Keratinocyte (primary cell): ENCODE data around the gene WNT1. TPM values are rescaled to one million over a fixed set of nuclear protein-coding genes. Genes with fewer than 3 reads are reported as not detected.

Experiments used
- DNase-seq: peaks from one replicate; pipeline ENCODE4 v3.0.0-alpha.2; 2011; ENCODE audit warnings: low read depth, missing footprints, low spot score
- FAIRE-seq: peaks from 2 replicates; lab custom pipeline; 2011; peaks lifted over from hg19 to GRCh38; lab: Jason Lieb, UNC
- H2AFZ ChIP-seq: 2 replicates; pipeline ENCODE4 v1.6.0; 2012; ENCODE audit warnings: low read length, control low read depth, inconsistent platforms; ENCODE audit not compliant: control insufficient read depth
- H3K27ac ChIP-seq: 2 replicates; pipeline ENCODE4 v1.5.1; 2011; ENCODE audit warnings: low read length; ENCODE audit not compliant: control insufficient read depth, insufficient read depth
- H3K27me3 ChIP-seq: 3 replicates; pipeline ENCODE4 v1.6.0; 2011; ENCODE audit warnings: low read length; ENCODE audit not compliant: control insufficient read depth, insufficient read depth; ENCODE audit errors: extremely low read depth
- H3K36me3 ChIP-seq, 2 experiments: 2 replicates in 1 of 2; 3 replicates in 1 of 2; pipeline ENCODE4 v1.5.1; 2011; ENCODE audit warnings: low read length in 2 of 2, mild to moderate bottlenecking in 1 of 2; ENCODE audit not compliant: control insufficient read depth in 2 of 2, insufficient read depth in 2 of 2; ENCODE audit errors: extremely low read depth in 1 of 2
- H3K4me1 ChIP-seq: 3 replicates; pipeline ENCODE4 v1.5.1; 2011; ENCODE audit warnings: low read length; ENCODE audit not compliant: control insufficient read depth, insufficient read depth; ENCODE audit errors: extremely low read depth
- H3K4me2 ChIP-seq: 3 replicates; pipeline ENCODE4 v1.6.0; 2011; ENCODE audit warnings: low read depth, low read length; ENCODE audit not compliant: control insufficient read depth, insufficient read depth; ENCODE audit errors: extremely low read depth
- H3K4me3 ChIP-seq, 3 experiments: fragments of 200-600 bp in 1 of 3; sonication (generic) in 1 of 3; 2 replicates in 2 of 3; 3 replicates in 1 of 3; pipeline ENCODE4 v1.5.1; 2011 to 2016; ENCODE audit warnings: low read length in 3 of 3, mild to moderate bottlenecking in 3 of 3, control low read depth in 2 of 3, inconsistent platforms in 1 of 3, low read depth in 1 of 3, mixed read lengths in 1 of 3, mixed run types in 1 of 3, moderate library complexity in 1 of 3; ENCODE audit not compliant: control insufficient read depth in 2 of 3, insufficient read depth in 2 of 3; ENCODE audit errors: extremely low read depth in 1 of 3
- H3K79me2 ChIP-seq: 2 replicates; pipeline ENCODE4 v1.6.0; 2012; ENCODE audit warnings: low read length; ENCODE audit not compliant: control insufficient read depth, insufficient read depth
- H3K9ac ChIP-seq: 3 replicates; pipeline ENCODE4 v1.6.0; 2011; ENCODE audit warnings: low read length; ENCODE audit not compliant: control insufficient read depth, insufficient read depth; ENCODE audit errors: extremely low read depth
- H3K9me1 ChIP-seq: 3 replicates; pipeline ENCODE4 v1.6.0; 2011; ENCODE audit warnings: low read length; ENCODE audit not compliant: control insufficient read depth, insufficient read depth; ENCODE audit errors: extremely low read depth
- H3K9me3 ChIP-seq: 2 replicates; pipeline ENCODE4 v1.5.1; 2012; ENCODE audit warnings: low read depth, low read length; ENCODE audit not compliant: control insufficient read depth
- H4K20me1 ChIP-seq: 3 replicates; pipeline ENCODE4 v1.6.0; 2011; ENCODE audit warnings: low read length; ENCODE audit not compliant: control insufficient read depth, insufficient read depth; ENCODE audit errors: extremely low read depth
- CTCF ChIP-seq, 3 experiments: IDR thresholded peaks in 1 of 3; conservative IDR thresholded peaks in 1 of 3; optimal IDR thresholded peaks in 1 of 3; 2 replicates in 2 of 3; 3 replicates in 1 of 3; pipeline versions ENCODE3 to v1.5.1; 2011; ENCODE audit warnings: low read length in 3 of 3, mild to moderate bottlenecking in 3 of 3, moderate library complexity in 2 of 3, control low read depth in 1 of 3, inconsistent platforms in 1 of 3; ENCODE audit not compliant: insufficient read depth in 2 of 3; ENCODE audit errors: extremely low read depth in 1 of 3
- EZH2 ChIP-seq: IDR thresholded peaks from one replicate; pipeline ENCODE4 v1.6.1; 2012; ENCODE audit warnings: inconsistent platforms, mild to moderate bottlenecking, low read length, moderate library complexity
- dilution Hi-C: fragments of 300-500 bp; cut with MboI; formaldehyde crosslinking; loops from one replicate; pipeline ENCODE4 v1.7.0; 2020; ENCODE audit warnings: low sequenced_read_pairs; ENCODE audit not compliant: extremely low pct_ligation_motif_present
- polyA plus RNA-seq, 5 experiments: library from polyadenylated mRNA; depleted of rRNA in 3 of 5; stranded (reverse) in 3 of 5; stranded (forward) in 1 of 5; unstranded in 1 of 5; fragments of >200 nt; gene quantifications; 1 replicate in 1 of 5; 2 replicates in 3 of 5; 3 replicates in 1 of 5; pipeline versions ENCODE4 v1.2.1 to v1.2.3, GENCODE V29; 2011 to 2012; ENCODE audit warnings: missing spikeins in 2 of 5, low read depth in 1 of 5, low replicate concordance in 1 of 5

Gene WNT1
- polyA plus RNA-seq, 1 donor (not counting 4 experiments of a cell fraction or from before 2014, with no cell fraction given) = not detected

GRCh38 chr12:48957141-48958048 is 20.7 kb upstream of the WNT1 start, which contains the start of gene ARF3:
Gene ARF3 (minus strand): TSS chr12:48957487. CDS start chr12:48941095, 16,392 bp downstream.
- peak within 1 kb of the TSS; percentile 82 to 95 (median 87) for H3K4me3 ChIP-seq
- peaks cover 47% of the 10 kb centered on the region for H3K79me2 ChIP-seq
- FAIRE-seq (no peak), DNase-seq (peak; percentile 79)
- peak within 1 kb of the TSS; percentile 87 for H3K9ac ChIP-seq
- peaks cover 9% of the 10 kb centered on the region for H4K20me1 ChIP-seq
- H2AFZ ChIP-seq = peak within 1 kb of the TSS; percentile 94
- H3K4me2 ChIP-seq = peak within 1 kb of the TSS; percentile 88
- no peaks in the 10 kb centered on the region for H3K27me3 ChIP-seq
- peak within 1 kb of the TSS; percentile 63 for H3K27ac ChIP-seq
- peaks cover 14 to 25% of the 10 kb centered on the region in 2 experiments for H3K36me3 ChIP-seq
- peak in 1 of 3 experiments; percentile 2 for TF ChIP-seq CTCF (optimal IDR thresholded peaks at IDR 0.05 in 1 of 3, IDR thresholded peaks at IDR 0.05 in 1 of 3, conservative IDR thresholded peaks at IDR 0.05 in 1 of 3; ENCODE audit: extremely low read depth in 1 of 3, insufficient read depth in 2 of 3, low read length in 3 of 3)
- TF ChIP-seq EZH2 = no peak
- H3K9me3 ChIP-seq = no peaks in the 10 kb centered on the region
- dilution Hi-C loops = no loop called here
- no peaks in the 10 kb centered on the region for H3K9me1 ChIP-seq
- H3K4me1 ChIP-seq = peaks cover 12% of the 10 kb centered on the region

GRCh38 chr12:48958049-48958388 is 20.1 kb upstream of the WNT1 start:
- no peaks in the 10 kb centered on the region for H3K27me3 ChIP-seq
- H3K9ac ChIP-seq = peak overlapping the region; percentile 87
- FAIRE-seq (no peak), DNase-seq (no peak)
- H2AFZ ChIP-seq = peak overlapping the region; percentile 94
- no peaks in the 10 kb centered on the region for H3K9me3 ChIP-seq
- H3K4me2 ChIP-seq = peak overlapping the region; percentile 88
- peaks cover 12% of the 10 kb centered on the region for H3K4me1 ChIP-seq
- dilution Hi-C loops = no loop called here
- H3K36me3 ChIP-seq = peaks cover 8 to 21% of the 10 kb centered on the region in 2 experiments
- H3K9me1 ChIP-seq = no peaks in the 10 kb centered on the region
- H3K27ac ChIP-seq = peak overlapping the region; percentile 11
- peaks cover 41% of the 10 kb centered on the region for H3K79me2 ChIP-seq
- H3K4me3 ChIP-seq = peak overlapping the region; percentile 82 to 95 (median 87)
- no peak for TF ChIP-seq CTCF (optimal IDR thresholded peaks at IDR 0.05 in 1 of 3, IDR thresholded peaks at IDR 0.05 in 1 of 3, conservative IDR thresholded peaks at IDR 0.05 in 1 of 3; ENCODE audit: extremely low read depth in 1 of 3, insufficient read depth in 2 of 3, low read length in 3 of 3)
- no peak for TF ChIP-seq EZH2
- H4K20me1 ChIP-seq = peaks cover 9% of the 10 kb centered on the region
